K562 (cell line): Measurements from ENCODE around the gene AHNAK. TPM values are rescaled to one million over a fixed set of nuclear protein-coding genes. Genes with fewer than 3 reads are reported as not detected.

Experiments used
- CBX8 ChIP-seq: fragments of 200-600 bp; sonication (generic); IDR thresholded peaks from 2 replicates; pipeline ENCODE4 v1.6.1; 2012; ENCODE audit warnings: borderline replicate concordance, mixed run types, low read depth, mild to moderate bottlenecking, moderate library complexity, mixed read lengths, low read length, control low read depth, inconsistent platforms; ENCODE audit not compliant: poor library complexity, severe bottlenecking; ENCODE audit errors: extremely low read depth
- MTA2 ChIP-seq: fragments of 450-650 bp; IDR thresholded peaks from 2 replicates; pipeline ENCODE4 v1.6.1; 2016; ENCODE audit warnings: low read depth
- MTF1 ChIP-seq: fragments of 250-450 bp; sonication (Bioruptor Pico); IDR thresholded peaks from 2 replicates; pipeline ENCODE4 v1.9.0; 2021; ENCODE audit warnings: moderate library complexity, mild to moderate bottlenecking, inconsistent platforms, borderline replicate concordance
- NFE2 ChIP-seq: IDR thresholded peaks from 2 replicates; pipeline ENCODE4 v1.6.1; 2014; ENCODE audit warnings: antibody characterized with exemption, low read depth
- ZNF280A ChIP-seq: fragments of 450-650 bp; IDR thresholded peaks from 2 replicates; pipeline ENCODE4 v1.6.1; 2018; ENCODE audit warnings: mild to moderate bottlenecking, low read depth; ENCODE audit not compliant: partially characterized antibody
- ZNF408 ChIP-seq: fragments of 250-450 bp; sonication (Bioruptor Pico); IDR thresholded peaks from 2 replicates; pipeline ENCODE4 v1.4.0; 2020; ENCODE audit warnings: low read depth, mild to moderate bottlenecking, moderate library complexity
- polyA plus RNA-seq, 8 experiments: library from polyadenylated mRNA; depleted of rRNA in 4 of 8; stranded (reverse) in 5 of 8; unstranded in 3 of 8; fragments of >200 nt; fragmentation: Nextera tagmentation in 2 of 8; fragmentation: Illumina TruSeq in 1 of 8; extraction: Ambion mirVana in 2 of 8; extraction: Trizol in 1 of 8; gene quantifications; 2 replicates each; pipeline versions ENCODE4 v1.2.1 to v1.2.3, GENCODE V29; 2011 to 2014; ENCODE audit warnings: inconsistent platforms in 1 of 8, missing spikeins in 1 of 8
- total RNA-seq, 7 experiments: library from RNA; depleted of rRNA in 6 of 7; stranded (reverse); fragments of >200 nt in 6 of 7; fragmentation: Illumina TruSeq in 2 of 7; extraction: Trizol in 2 of 7; gene quantifications; 2 replicates each; pipeline versions ENCODE4 v1.2.1 to v1.2.3, GENCODE V29; 2011 to 2021; ENCODE audit warnings: low replicate concordance in 1 of 7
- TF ChIP-seq, protein P1 (sequence below): sonication (generic); formaldehyde crosslinking; IDR thresholded peaks from 2 replicates; pipeline ENCODE4 v1.8.0; 2022; ENCODE audit warnings: mild to moderate bottlenecking, missing genetic modification reagents

The AHNAK gene
- total and polyA plus RNA-seq, 9 of the 15 experiments (the other 6 are each of a cell fraction or from before 2014, with no cell fraction given): 1.5 to 89.7 (median 45.0) TPM

DNA sequence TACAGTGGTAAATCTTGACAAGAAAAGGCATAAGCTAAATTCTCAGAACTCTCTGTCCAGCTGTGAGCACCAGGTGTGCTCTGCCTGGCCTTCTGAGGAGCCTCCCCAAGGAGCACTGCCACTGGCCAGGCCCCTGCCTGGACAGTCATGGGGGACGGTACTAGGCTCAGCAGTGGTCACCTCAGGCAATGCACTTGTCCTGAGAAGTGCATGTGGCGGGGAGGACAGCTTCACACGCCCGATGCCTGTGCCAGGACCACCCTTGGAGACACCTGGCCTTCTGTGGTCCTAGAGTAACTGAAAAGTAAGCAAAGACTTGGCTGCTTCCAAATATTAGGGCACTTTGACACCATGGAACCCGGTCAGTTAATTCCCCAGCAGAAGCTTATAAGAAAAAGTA, 156.4 kb downstream of the AHNAK start (continued):
- TF ChIP-seq MTF1 (no peak), ZNF408 (CRISPR knock-in tag) (no peak), NFE2 (no peak), CBX8 (no peak), ZNF280A (no peak), MTA2 (no peak)
- TF ChIP-seq, protein P1, sequence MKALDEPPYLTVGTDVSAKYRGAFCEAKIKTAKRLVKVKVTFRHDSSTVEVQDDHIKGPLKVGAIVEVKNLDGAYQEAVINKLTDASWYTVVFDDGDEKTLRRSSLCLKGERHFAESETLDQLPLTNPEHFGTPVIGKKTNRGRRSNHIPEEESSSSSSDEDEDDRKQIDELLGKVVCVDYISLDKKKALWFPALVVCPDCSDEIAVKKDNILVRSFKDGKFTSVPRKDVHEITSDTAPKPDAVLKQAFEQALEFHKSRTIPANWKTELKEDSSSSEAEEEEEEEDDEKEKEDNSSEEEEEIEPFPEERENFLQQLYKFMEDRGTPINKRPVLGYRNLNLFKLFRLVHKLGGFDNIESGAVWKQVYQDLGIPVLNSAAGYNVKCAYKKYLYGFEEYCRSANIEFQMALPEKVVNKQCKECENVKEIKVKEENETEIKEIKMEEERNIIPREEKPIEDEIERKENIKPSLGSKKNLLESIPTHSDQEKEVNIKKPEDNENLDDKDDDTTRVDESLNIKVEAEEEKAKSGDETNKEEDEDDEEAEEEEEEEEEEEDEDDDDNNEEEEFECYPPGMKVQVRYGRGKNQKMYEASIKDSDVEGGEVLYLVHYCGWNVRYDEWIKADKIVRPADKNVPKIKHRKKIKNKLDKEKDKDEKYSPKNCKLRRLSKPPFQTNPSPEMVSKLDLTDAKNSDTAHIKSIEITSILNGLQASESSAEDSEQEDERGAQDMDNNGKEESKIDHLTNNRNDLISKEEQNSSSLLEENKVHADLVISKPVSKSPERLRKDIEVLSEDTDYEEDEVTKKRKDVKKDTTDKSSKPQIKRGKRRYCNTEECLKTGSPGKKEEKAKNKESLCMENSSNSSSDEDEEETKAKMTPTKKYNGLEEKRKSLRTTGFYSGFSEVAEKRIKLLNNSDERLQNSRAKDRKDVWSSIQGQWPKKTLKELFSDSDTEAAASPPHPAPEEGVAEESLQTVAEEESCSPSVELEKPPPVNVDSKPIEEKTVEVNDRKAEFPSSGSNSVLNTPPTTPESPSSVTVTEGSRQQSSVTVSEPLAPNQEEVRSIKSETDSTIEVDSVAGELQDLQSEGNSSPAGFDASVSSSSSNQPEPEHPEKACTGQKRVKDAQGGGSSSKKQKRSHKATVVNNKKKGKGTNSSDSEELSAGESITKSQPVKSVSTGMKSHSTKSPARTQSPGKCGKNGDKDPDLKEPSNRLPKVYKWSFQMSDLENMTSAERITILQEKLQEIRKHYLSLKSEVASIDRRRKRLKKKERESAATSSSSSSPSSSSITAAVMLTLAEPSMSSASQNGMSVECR: no peak
